WTC11 (cell line): ENCODE data around the gene ANKRD66. TPM values are rescaled to one million over a fixed set of nuclear protein-coding genes. Genes with fewer than 3 reads are reported as not detected.
A peak's percentile ranks its signal among the peaks of the same experiment; 100 is the strongest.
"Not testable (repeated sequence)": the region's sequence is repeated elsewhere in the genome, so short reads cannot be mapped to it uniquely, and the experiment has no call there.

Experiments used
- ATAC-seq: fragments of 200-7000 bp; cut with Tn5 transposase; 2 replicates; pipeline ENCODE4 v1.10.0; 2021; ENCODE audit warnings: mild to moderate bottlenecking, moderate library complexity
- CTCF ChIA-PET: fragments of 300-600 bp; sonication (Branson Sonifier 250); formaldehyde crosslinking; loops from one replicate; lab custom pipeline; 2021; ENCODE audit warnings: antibody characterized with exemption; lab: Charles Lee
- POLR2A ChIA-PET: fragments of 350-600 bp; sonication (Branson Sonifier 250); formaldehyde crosslinking; loops from one replicate; lab custom pipeline; 2021; ENCODE audit warnings: antibody characterized with exemption; lab: Charles Lee
- DNase-seq: peaks from one replicate; pipeline ENCODE4 v3.0.0; 2021; ENCODE audit warnings: low spot score
- H3K27ac Mint-ChIP-seq: 2 replicates; pipeline ENCODE4 v1.8.0; 2021; ENCODE audit warnings: mixed read lengths
- H3K27me3 Mint-ChIP-seq: 2 replicates; pipeline ENCODE4 v1.8.0; 2021; ENCODE audit warnings: low read depth, mild to moderate bottlenecking, moderate library complexity, mixed read lengths
- H3K36me3 Mint-ChIP-seq: 2 replicates; pipeline ENCODE4 v1.8.0; 2021; ENCODE audit warnings: mixed read lengths
- H3K4me1 Mint-ChIP-seq: 2 replicates; pipeline ENCODE4 v1.8.0; 2022; ENCODE audit warnings: mixed read lengths
- H3K4me3 Mint-ChIP-seq: 2 replicates; pipeline ENCODE4 v1.8.0; 2021; ENCODE audit warnings: mild to moderate bottlenecking, moderate library complexity, mixed read lengths
- H3K9me3 Mint-ChIP-seq: 2 replicates; pipeline ENCODE4 v1.8.0; 2021; ENCODE audit warnings: mixed read lengths
- ATF2 ChIP-seq: sonication (generic); formaldehyde crosslinking; IDR thresholded peaks from 2 replicates; pipeline ENCODE4 v1.8.1; 2022; ENCODE audit warnings: low read depth, missing genetic modification reagents, borderline replicate concordance
- ATF6 ChIP-seq: sonication (generic); formaldehyde crosslinking; IDR thresholded peaks from 2 replicates; pipeline ENCODE4 v1.8.1; 2023; ENCODE audit warnings: mild to moderate bottlenecking, missing genetic modification reagents
- FOXP1 ChIP-seq: sonication (generic); formaldehyde crosslinking; IDR thresholded peaks from 2 replicates; pipeline ENCODE4 v1.8.0; 2022; ENCODE audit warnings: missing genetic modification reagents, mild to moderate bottlenecking, moderate library complexity, borderline replicate concordance
- IRF1 ChIP-seq: sonication (generic); formaldehyde crosslinking; IDR thresholded peaks from 2 replicates; pipeline ENCODE4 v1.8.0; 2023; ENCODE audit warnings: missing genetic modification reagents
- KAT7 ChIP-seq: sonication (generic); formaldehyde crosslinking; IDR thresholded peaks from 2 replicates; pipeline ENCODE4 v1.8.1; 2023; ENCODE audit warnings: missing genetic modification reagents, mild to moderate bottlenecking, borderline replicate concordance
- NR2C2 ChIP-seq: sonication (generic); formaldehyde crosslinking; IDR thresholded peaks from 2 replicates; pipeline ENCODE4 v1.8.0; 2022; ENCODE audit warnings: mild to moderate bottlenecking, missing genetic modification reagents
- RORB ChIP-seq: fragments of 250-450 bp; sonication (Bioruptor Pico); IDR thresholded peaks from 2 replicates; pipeline ENCODE4 v1.9.0; 2021; ENCODE audit warnings: mild to moderate bottlenecking
- SMAD4 ChIP-seq: sonication (generic); formaldehyde crosslinking; IDR thresholded peaks from 2 replicates; pipeline ENCODE4 v1.8.0; 2022; ENCODE audit warnings: mild to moderate bottlenecking, missing genetic modification reagents
- SOX15 ChIP-seq: fragments of 250-450 bp; sonication (Bioruptor Pico); IDR thresholded peaks from 2 replicates; pipeline ENCODE4 v1.9.0; 2021; ENCODE audit warnings: mild to moderate bottlenecking
- STAT6 ChIP-seq: sonication (generic); formaldehyde crosslinking; conservative IDR thresholded peaks from 2 replicates; pipeline ENCODE4 v1.8.1; 2023; ENCODE audit warnings: mild to moderate bottlenecking, low read depth, missing genetic modification reagents, moderate library complexity
- TCF7 ChIP-seq: sonication (generic); formaldehyde crosslinking; IDR thresholded peaks from 2 replicates; pipeline ENCODE4 v1.8.0; 2022; ENCODE audit warnings: mild to moderate bottlenecking, low read depth, missing genetic modification reagents, moderate library complexity
- USF1 ChIP-seq: sonication (generic); formaldehyde crosslinking; IDR thresholded peaks from 2 replicates; pipeline ENCODE4 v1.8.0; 2022; ENCODE audit warnings: mild to moderate bottlenecking, missing genetic modification reagents
- ZNF232 ChIP-seq: sonication (generic); formaldehyde crosslinking; IDR thresholded peaks from 2 replicates; pipeline ENCODE4 v1.8.0; 2022; ENCODE audit warnings: mild to moderate bottlenecking, missing genetic modification reagents
- ZNF532 ChIP-seq: fragments of 250-450 bp; sonication (Bioruptor Pico); IDR thresholded peaks from 2 replicates; pipeline ENCODE4 v1.9.0; 2021; ENCODE audit warnings: mild to moderate bottlenecking, borderline replicate concordance
- ZSCAN18 ChIP-seq: fragments of 250-450 bp; sonication (Bioruptor Pico); IDR thresholded peaks from 2 replicates; pipeline ENCODE4 v2.1.2; 2022; ENCODE audit warnings: mild to moderate bottlenecking, moderate library complexity
- total RNA-seq: library from RNA; stranded (reverse); gene quantifications from 3 replicates; pipeline ENCODE4 v1.2.3, GENCODE V29; 2021

The ANKRD66 gene
- total RNA-seq, 1 experiment from 2014 or later = not detected

- TF ChIP-seq USF1 (CRISPR knock-in tag) = no peak
- no peak for TF ChIP-seq RORB (CRISPR knock-in tag)
- no peak for TF ChIP-seq SOX15 (CRISPR knock-in tag)
- no peak for TF ChIP-seq IRF1 (CRISPR knock-in tag)
- no peak for TF ChIP-seq ZNF232
- no peak for TF ChIP-seq NR2C2 (CRISPR knock-in tag)
- TF ChIP-seq ATF2 = no peak
- no peak for TF ChIP-seq STAT6 (CRISPR knock-in tag)
- no peak for TF ChIP-seq FOXP1 (CRISPR knock-in tag)
- no peak for TF ChIP-seq SMAD4 (CRISPR knock-in tag)
Measured at GRCh38 chr6:46773201-46773855, 26.6 kb downstream of the ANKRD66 start (continued).

GRCh38 chr6:46774736-46775135, 28.0 kb downstream of the ANKRD66 start:
- H3K4me3 Mint-ChIP-seq, POLR2A ChIA-PET, H3K9me3 Mint-ChIP-seq, ATAC-seq, H3K27ac Mint-ChIP-seq, H3K36me3 Mint-ChIP-seq, H3K4me1 Mint-ChIP-seq, H3K27me3 Mint-ChIP-seq, CTCF ChIA-PET: not testable (repeated sequence)
- peak; percentile 20 for DNase-seq

GRCh38 chr6:46776070-46776712, 29.5 kb downstream of the ANKRD66 start:
- peaks cover 4% of the 10 kb centered on the region for H3K4me1 Mint-ChIP-seq
- ATAC-seq = no peak
- no peak overlapping the region for H3K4me3 Mint-ChIP-seq
- no peak for DNase-seq
- no peaks in the 10 kb centered on the region; the same call in 1 of the 2 replicates for H3K36me3 Mint-ChIP-seq
- ChIA-PET POLR2A (no interaction called here), CTCF (no interaction called here)
- H3K27ac Mint-ChIP-seq = no peak overlapping the region
- no peaks in the 10 kb centered on the region for H3K27me3 Mint-ChIP-seq
- TF ChIP-seq ZNF532 (CRISPR knock-in tag) (no peak), ZSCAN18 (CRISPR knock-in tag) (no peak), KAT7 (CRISPR knock-in tag) (no peak), TCF7 (no peak), ATF6 (CRISPR knock-in tag) (no peak), ZNF232 (no peak)
- peaks cover 4% of the 10 kb centered on the region; the same call in 1 of the 2 replicates for H3K9me3 Mint-ChIP-seq
